C4-2B (cell line): ENCODE data around the gene PASD1.

Experiments
- CTCF ChIP-seq: fragments of 450-650 bp; conservative IDR thresholded peaks from 2 replicates; pipeline ENCODE4 v1.5.1; 2017; ENCODE audit warnings: mild to moderate bottlenecking
- ZFX ChIP-seq: fragments of 450-650 bp; IDR thresholded peaks from 2 replicates; pipeline ENCODE4 v1.6.1; 2017

GRCh38 chrX:151680805-151681204, 117.3 kb downstream of the PASD1 start:
- TF ChIP-seq CTCF (peak; percentile 53), ZFX (no peak)
